GM19351 (cell line): ENCODE measurements around the gene PLEKHB2.
"Not testable (repeated sequence)": the region's sequence is repeated elsewhere in the genome, so short reads cannot be mapped to it uniquely, and the experiment has no call there.

Experiments
- ATAC-seq: cut with Tn5 transposase; IDR thresholded peaks from one replicate; pipeline ENCODE4 v1.9.1; 2021; ENCODE audit warnings: mild to moderate bottlenecking, moderate library complexity; ENCODE audit not compliant: unreplicated experiment

The PLEKHB2 gene

GRCh38 chr2:131142849-131143248, 37.7 kb downstream of the PLEKHB2 start:
- ATAC-seq: no peak

- no peak for ATAC-seq
Observed at GRCh38 chr2:131143803-131144202, 38.7 kb downstream of the PLEKHB2 start.

- peak; percentile 64 for ATAC-seq
Observed at GRCh38 chr2:131145040-131145439, 39.9 kb downstream of the PLEKHB2 start.

GRCh38 chr2:131146231-131146630, 41.1 kb downstream of the PLEKHB2 start:
- no peak for ATAC-seq

- ATAC-seq: no peak
Observed at GRCh38 chr2:131146749-131147148, 41.6 kb downstream of the PLEKHB2 start.

- ATAC-seq: no peak
Observed at GRCh38 chr2:131148426-131148825, 43.3 kb downstream of the PLEKHB2 start.

GRCh38 chr2:131150109-131150508, 45.0 kb downstream of the PLEKHB2 start:
- not testable (repeated sequence) for ATAC-seq

- ATAC-seq: no peak
Observed at GRCh38 chr2:131151398-131151797, 46.3 kb downstream of the PLEKHB2 start.

GRCh38 chr2:131152074-131152473, 46.9 kb downstream of the PLEKHB2 start:
- no peak for ATAC-seq

- ATAC-seq: no peak
Observed at GRCh38 chr2:131153529-131153928, 48.4 kb downstream of the PLEKHB2 start.

GRCh38 chr2:131154071-131154531, 49.0 kb downstream of the PLEKHB2 start:
- ATAC-seq: peak; percentile 82

- no peak for ATAC-seq
Observed at GRCh38 chr2:131154647-131155046, 49.5 kb downstream of the PLEKHB2 start.

GRCh38 chr2:131155208-131155855, 50.2 kb downstream of the PLEKHB2 start:
- ATAC-seq: no peak

- ATAC-seq: no peak
Observed at GRCh38 chr2:131156452-131157149, 51.5 kb downstream of the PLEKHB2 start.

GRCh38 chr2:131165562-131165961, 60.4 kb downstream of the PLEKHB2 start:
- not testable (repeated sequence) for ATAC-seq

GRCh38 chr2:131168538-131168937, 63.4 kb downstream of the PLEKHB2 start:
- no peak for ATAC-seq

GRCh38 chr2:131178050-131178449, 72.9 kb downstream of the PLEKHB2 start:
- ATAC-seq: not testable (repeated sequence)

- ATAC-seq: not testable (repeated sequence)
Observed at GRCh38 chr2:131178721-131179418, 73.7 kb downstream of the PLEKHB2 start.

- ATAC-seq: not testable (repeated sequence)
Observed at GRCh38 chr2:131181451-131181850, 76.3 kb downstream of the PLEKHB2 start.

GRCh38 chr2:131193421-131193820, 88.3 kb downstream of the PLEKHB2 start:
- ATAC-seq: not testable (repeated sequence)

GRCh38 chr2:131196186-131196585, 91.0 kb downstream of the PLEKHB2 start:
- not testable (repeated sequence) for ATAC-seq
